ENCODE measurements around the gene VMO1.
A peak's percentile ranks its signal among the peaks of the same experiment; 100 is the strongest.

Gene VMO1

GRCh38 chr17:4796552-4796920 lies 10.4 kb upstream of the VMO1 start:
- DNase-seq: no peak

- no peak for DNase-seq
Observed at GRCh38 chr17:4795168-4795567, 9.0 kb upstream of the VMO1 start.

- DNase-seq: no peak
Observed at GRCh38 chr17:4790705-4791088, 4.5 kb upstream of the VMO1 start.

GRCh38 chr17:4789951-4790704 lies 4.0 kb upstream of the VMO1 start:
- peak; percentile 68 for DNase-seq

GRCh38 chr17:4789701-4789950 lies 3.5 kb upstream of the VMO1 start:
- DNase-seq: no peak

GRCh38 chr17:4788807-4789700 lies 2.9 kb upstream of the VMO1 start, which contains the start of gene GLTPD2:
Gene GLTPD2, plus strand, starts transcription at chr17:4788964. Its CDS starts 48 bp downstream, at chr17:4789012.
- no peak for DNase-seq

- no peak for DNase-seq
Observed at GRCh38 chr17:4788159-4788806, 2.1 kb upstream of the VMO1 start.

- no peak for DNase-seq
Observed at GRCh38 chr17:4786516-4786915, 352 bp upstream of the VMO1 start.

GRCh38 chr17:4785311-4786105 lies 656 bp downstream of the VMO1 start:
- no peak for DNase-seq

- no peak for DNase-seq
Observed at GRCh38 chr17:4782652-4783051, 3.5 kb downstream of the VMO1 start.

- no peak for DNase-seq
Observed at GRCh38 chr17:4780325-4780955, 5.7 kb downstream of the VMO1 start.

- DNase-seq: no peak
Observed at GRCh38 chr17:4777969-4778760, 8.0 kb downstream of the VMO1 start.

GRCh38 chr17:4772235-4772613 lies 13.9 kb downstream of the VMO1 start:
- no peak for DNase-seq

GRCh38 chr17:4771519-4772234 lies 14.5 kb downstream of the VMO1 start, which contains the start of gene TM4SF5:
Gene TM4SF5, plus strand, starts transcription at chr17:4771886. Its CDS starts 37 bp downstream, at chr17:4771923.
- no peak for DNase-seq

GRCh38 chr17:4769628-4770027 lies 16.5 kb downstream of the VMO1 start:
- DNase-seq: no peak

GRCh38 chr17:4768298-4768697 lies 17.9 kb downstream of the VMO1 start:
- DNase-seq: no peak

- no peak for DNase-seq
Observed at GRCh38 chr17:4766723-4767122, 19.4 kb downstream of the VMO1 start.

- no peak for DNase-seq
Observed at GRCh38 chr17:4766201-4766600, 20.0 kb downstream of the VMO1 start.

GRCh38 chr17:4764595-4764994 lies 21.6 kb downstream of the VMO1 start:
- DNase-seq: no peak

GRCh38 chr17:4759776-4760236 lies 26.4 kb downstream of the VMO1 start:
- DNase-seq: no peak

GRCh38 chr17:4753392-4753791 lies 32.8 kb downstream of the VMO1 start:
- DNase-seq: no peak
